HepG2 (cell line): Measurements from ENCODE around the gene NOTCH4. TPM values are rescaled to one million over a fixed set of nuclear protein-coding genes. Genes with fewer than 3 reads are reported as not detected.
A peak's percentile ranks its signal among the peaks of the same experiment; 100 is the strongest.

Source experiments
- ATAC-seq: fragments of 200-7000 bp; cut with Tn5 transposase; 3 replicates; pipeline ENCODE4 v1.9.1; 2020; ENCODE audit warnings: mild to moderate bottlenecking, moderate library complexity
- BruUV-seq: library from RNA; stranded (reverse); fragments of 400-500 nt; replicated peaks from 2 replicates; lab custom pipeline; 2021; lab: Mats Ljungman, UMichigan
- CTCF ChIA-PET: fragments of 300-600 bp; formaldehyde crosslinking; extraction: SDS; loops from one replicate; lab custom pipeline; 2021; ENCODE audit warnings: low total read pairs, inconsistent platforms, low intra/inter-chr PET ratio; lab: Yijun Ruan, JAX
- POLR2A ChIA-PET: fragments of 350-600 bp; sonication (Branson Sonifier 250); formaldehyde crosslinking; loops from one replicate; lab custom pipeline; 2020; ENCODE audit warnings: antibody characterized with exemption, inconsistent platforms; lab: Yijun Ruan, JAX
- DNase-seq: peaks from one replicate; pipeline ENCODE4 v3.0.0-alpha.2; 2015; ENCODE audit warnings: low spot score
- FAIRE-seq: peaks from 3 replicates; lab custom pipeline; 2011; peaks lifted over from hg19 to GRCh38; lab: Jason Lieb, UNC
- H2AFZ ChIP-seq: one replicate; pipeline ENCODE4 v1.6.1; 2011; ENCODE audit warnings: low read length, inconsistent platforms
- H3K27ac ChIP-seq: fragments of 300-600 bp; 3 replicates; pipeline ENCODE4 v1.8.0; 2011; ENCODE audit warnings: mixed run types, mild to moderate bottlenecking, mixed read lengths, low read length, inconsistent platforms; ENCODE audit not compliant: insufficient read depth; ENCODE audit errors: extremely low read length
- H3K27me3 ChIP-seq, 2 experiments: fragments of 200-600 bp in 1 of 2; 2 replicates in 1 of 2; 3 replicates in 1 of 2; pipeline versions ENCODE4 v1.6.0 to v1.8.0; 2011; ENCODE audit warnings: low read length in 2 of 2, mild to moderate bottlenecking in 2 of 2, moderate library complexity in 2 of 2, inconsistent platforms in 1 of 2; ENCODE audit not compliant: insufficient read depth in 2 of 2, control insufficient read depth in 1 of 2
- H3K36me3 ChIP-seq, 2 experiments: fragments of 200-600 bp in 1 of 2; replicated peaks in 1 of 2; 2 replicates in 1 of 2; 3 replicates in 1 of 2; pipeline versions ENCODE4 v1.5.1 to v1.8.0; 2011; ENCODE audit warnings: low read length in 2 of 2, inconsistent platforms in 1 of 2; ENCODE audit not compliant: insufficient read depth in 2 of 2, control insufficient read depth in 1 of 2
- H3K4me1 ChIP-seq: 2 replicates; pipeline ENCODE4 v1.5.1; 2012; ENCODE audit warnings: low read length, inconsistent platforms; ENCODE audit not compliant: insufficient read depth
- H3K4me2 ChIP-seq: 2 replicates; pipeline ENCODE4 v1.6.0; 2011; ENCODE audit warnings: low read depth, low read length, inconsistent platforms
- H3K4me3 ChIP-seq, 3 experiments: fragments of 200-600 bp in 1 of 3; sonication (generic), shearing (Covaris generic) in 1 of 3; replicated peaks in 1 of 3; 2 replicates each; pipeline ENCODE4 v1.5.1; 2011 to 2016; ENCODE audit warnings: low read length in 3 of 3, inconsistent platforms in 2 of 3, low read depth in 2 of 3, mild to moderate bottlenecking in 2 of 3, control low read depth in 1 of 3, mixed read lengths in 1 of 3; ENCODE audit not compliant: insufficient read depth in 1 of 3
- H3K79me2 ChIP-seq: one replicate; pipeline ENCODE4 v1.6.1; 2011; ENCODE audit warnings: low read length, inconsistent platforms; ENCODE audit not compliant: insufficient read depth
- H3K9ac ChIP-seq: 2 replicates; pipeline ENCODE4 v1.6.0; 2011; ENCODE audit warnings: mild to moderate bottlenecking, low read depth, low read length, inconsistent platforms; ENCODE audit not compliant: insufficient read depth
- H3K9me3 ChIP-seq: 2 replicates; pipeline ENCODE4 v1.5.1; 2012; ENCODE audit warnings: mild to moderate bottlenecking, low read length
- H4K20me1 ChIP-seq: 2 replicates; pipeline ENCODE4 v1.6.0; 2011; ENCODE audit warnings: inconsistent platforms, mild to moderate bottlenecking, low read length, moderate library complexity; ENCODE audit not compliant: insufficient read depth
- AFF4 ChIP-seq: sonication (generic); formaldehyde crosslinking; IDR thresholded peaks from 2 replicates; pipeline ENCODE4 v1.4.0; 2020; ENCODE audit warnings: missing genetic modification reagents
- BHLHE40 ChIP-seq: IDR thresholded peaks from 2 replicates; pipeline ENCODE4 v1.6.1; 2011; ENCODE audit warnings: low read length, improper control_type of control experiment
- CBFB ChIP-seq: sonication (generic); formaldehyde crosslinking; IDR thresholded peaks from 2 replicates; pipeline ENCODE4 v1.4.0; 2020; ENCODE audit warnings: missing genetic modification reagents
- HCFC1 ChIP-seq: fragments of 150-350 bp; IDR thresholded peaks from 2 replicates; pipeline ENCODE4 v1.6.1; 2014; ENCODE audit warnings: low read depth, low read length
- IKZF1 ChIP-seq: fragments of 450-650 bp; IDR thresholded peaks from 2 replicates; pipeline ENCODE4 v1.7.1; 2016
- SETDB1 ChIP-seq: sonication (generic); formaldehyde crosslinking; IDR thresholded peaks from 2 replicates; pipeline ENCODE4 v1.5.1; 2020; ENCODE audit warnings: missing genetic modification reagents, mild to moderate bottlenecking, borderline replicate concordance
- SRSF4 ChIP-seq: fragments of 200-400 bp; formaldehyde crosslinking; IDR thresholded peaks from one replicate; pipeline ENCODE4 v1.6.1; 2018; ENCODE audit warnings: mild to moderate bottlenecking, low read depth, low read length, moderate library complexity; ENCODE audit not compliant: poor library complexity, severe bottlenecking
- ZHX2 ChIP-seq, 2 experiments: sonication (generic) in 1 of 2; formaldehyde crosslinking in 1 of 2; IDR thresholded peaks; 2 replicates each; pipeline versions ENCODE4 v1.6.1 to v1.9.0; 2014 to 2022; ENCODE audit warnings: antibody characterized with exemption in 1 of 2, borderline replicate concordance in 1 of 2, inconsistent platforms in 1 of 2, low read depth in 1 of 2, missing genetic modification reagents in 1 of 2
- ZNF253 ChIP-seq: sonication (generic); formaldehyde crosslinking; IDR thresholded peaks from 2 replicates; pipeline ENCODE4 v1.8.0; 2022; ENCODE audit warnings: mild to moderate bottlenecking, missing genetic modification reagents, borderline replicate concordance
- ZNF607 ChIP-seq: sonication (generic); formaldehyde crosslinking; IDR thresholded peaks from 2 replicates; pipeline ENCODE4 v1.5.1; 2020; ENCODE audit warnings: missing genetic modification reagents, mild to moderate bottlenecking, borderline replicate concordance
- ZSCAN12 ChIP-seq: sonication (generic); formaldehyde crosslinking; IDR thresholded peaks from 2 replicates; pipeline ENCODE4 v1.9.0; 2021; ENCODE audit warnings: mild to moderate bottlenecking, missing genetic modification reagents
- WGBS: methylation state at CpG from one replicate; pipeline ENCODE4 v1.1.6; 2017; ENCODE audit warnings: low lambda C conversion rate; 5-methylcytosine and 5-hydroxymethylcytosine counted together
- in situ Hi-C: cut with HindIII; loops from 2 replicates; pipeline ENCODE4 v1.10.0; 2017; ENCODE audit warnings: low pct_unique_long_range_greater_than_20kb; ENCODE audit not compliant: extremely low pct_ligation_motif_present
- intact Hi-C: fragments of 100-400 bp; cut with micrococcal nuclease; formaldehyde crosslinking; loops from one replicate; pipeline ENCODE4 v1.10.0; 2022; ENCODE audit not compliant: unreplicated experiment
- polyA plus RNA-seq, 8 experiments: library from polyadenylated mRNA; depleted of rRNA in 3 of 8; stranded (reverse) in 7 of 8; unstranded in 1 of 8; fragments of >200 nt; fragmentation: Illumina TruSeq in 4 of 8; extraction: Trizol in 4 of 8; gene quantifications; 2 replicates each; pipeline versions ENCODE4 v1.2.1 to v1.2.3, GENCODE V29; 2011 to 2016; ENCODE audit warnings: low read depth in 4 of 8, missing spikeins in 1 of 8, mixed read lengths in 1 of 8; ENCODE audit not compliant: insufficient read depth in 1 of 8
- total RNA-seq, 5 experiments: library from RNA; depleted of rRNA; stranded (reverse); fragments of >200 nt; fragmentation: Illumina TruSeq; extraction: Trizol; gene quantifications; 2 replicates each; pipeline ENCODE4 v1.2.3, GENCODE V29; 2016; ENCODE audit warnings: low read depth in 1 of 5
- TF ChIP-seq, protein P1 (sequence below), 2 experiments: sonication (generic) in 1 of 2; formaldehyde crosslinking in 1 of 2; IDR thresholded peaks; 2 replicates each; pipeline versions ENCODE4 v1.5.1 to v1.6.1; 2011 to 2020; ENCODE audit warnings: borderline replicate concordance in 1 of 2, low read depth in 1 of 2, low read length in 1 of 2, mild to moderate bottlenecking in 1 of 2, missing genetic modification reagents in 1 of 2, moderate library complexity in 1 of 2

The NOTCH4 gene
- total and polyA plus RNA-seq, 2 of the 13 experiments (the other 11 are each of a cell fraction or from before 2014, with no cell fraction given), result 0.51 to 0.83 TPM

GRCh38 chr6:32146687-32147086 is 77.2 kb downstream of the NOTCH4 start:
- Histone ChIP-seq H4K20me1 (no peaks in the 10 kb centered on the region), H3K36me3 (no peaks in the 10 kb centered on the region), H3K4me1 (peaks cover 16% of the 10 kb centered on the region), H2AFZ (peak overlapping the region; percentile 29), H3K79me2 (no peaks in the 10 kb centered on the region), H3K27me3 (peaks cover 0 to 5% of the 10 kb centered on the region in 2 experiments; a peak in 1 of 5 replicates), H3K4me3 (no peak overlapping the region), H3K9ac (no peak overlapping the region), H3K27ac (no peak overlapping the region), H3K4me2 (no peak overlapping the region)
- intact Hi-C loops, result no loop called here
- ATAC-seq (no peak), FAIRE-seq (no peak), DNase-seq (no peak)
- CTCF ChIA-PET, result no interaction called here
- in situ Hi-C loops, result no loop called here
- BruUV-seq, result no TSS peak
- POLR2A ChIA-PET, result no interaction called here
- no peak for TF ChIP-seq HCFC1
- TF ChIP-seq CBFB (CRISPR knock-in tag), result no peak
- no peak for TF ChIP-seq SETDB1 (CRISPR knock-in tag)
- TF ChIP-seq ZSCAN12 (CRISPR knock-in tag), result no peak
- no peak for TF ChIP-seq ZHX2 (IDR thresholded peaks at IDR 0.05; ENCODE audit: low read depth)
- TF ChIP-seq ZHX2 (CRISPR knock-in tag; IDR thresholded peaks at IDR 0.05; ENCODE audit: borderline replicate concordance), result no peak
- TF ChIP-seq IKZF1, result no peak
- TF ChIP-seq SRSF4, result no peak
- TF ChIP-seq ZNF253 (CRISPR knock-in tag), result no peak
- TF ChIP-seq, protein P1, sequence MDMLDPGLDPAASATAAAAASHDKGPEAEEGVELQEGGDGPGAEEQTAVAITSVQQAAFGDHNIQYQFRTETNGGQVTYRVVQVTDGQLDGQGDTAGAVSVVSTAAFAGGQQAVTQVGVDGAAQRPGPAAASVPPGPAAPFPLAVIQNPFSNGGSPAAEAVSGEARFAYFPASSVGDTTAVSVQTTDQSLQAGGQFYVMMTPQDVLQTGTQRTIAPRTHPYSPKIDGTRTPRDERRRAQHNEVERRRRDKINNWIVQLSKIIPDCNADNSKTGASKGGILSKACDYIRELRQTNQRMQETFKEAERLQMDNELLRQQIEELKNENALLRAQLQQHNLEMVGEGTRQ (IDR thresholded peaks at IDR 0.05; ENCODE audit: low read depth, low read length), result no peak
- TF ChIP-seq, protein P1 (CRISPR knock-in tag; IDR thresholded peaks at IDR 0.05; ENCODE audit: borderline replicate concordance), result no peak
- no peak for TF ChIP-seq ZNF607 (CRISPR knock-in tag)
- TF ChIP-seq BHLHE40, result no peak
- TF ChIP-seq AFF4, result no peak
- TF ChIP-seq, all 625 proteins: peak for 0
- WGBS, result 41% methylated on average over 4 of the region's 4 CpGs
- H3K9me3 ChIP-seq, result no peaks in the 10 kb centered on the region
